Nephron (organoid): ENCODE results near the gene EPHB3.

Experiments used
- H3K27ac Mint-ChIP-seq, 3 experiments: 2 replicates each; pipeline ENCODE4 v1.8.0; 2020; ENCODE audit warnings: mixed read lengths in 3 of 3, mild to moderate bottlenecking in 2 of 3, moderate library complexity in 1 of 3
- H3K27me3 Mint-ChIP-seq: 2 replicates; pipeline ENCODE4 v1.8.0; 2021; ENCODE audit warnings: low read depth, mild to moderate bottlenecking, moderate library complexity, mixed read lengths
- H3K36me3 Mint-ChIP-seq: 2 replicates; pipeline ENCODE4 v1.8.0; 2020; ENCODE audit warnings: low read depth, mixed read lengths
- H3K4me1 Mint-ChIP-seq: 2 replicates; pipeline ENCODE4 v1.8.0; 2020; ENCODE audit warnings: mixed read lengths
- H3K4me3 Mint-ChIP-seq, 3 experiments: 2 replicates each; pipeline ENCODE4 v1.8.0; 2020; ENCODE audit warnings: mild to moderate bottlenecking in 3 of 3, mixed read lengths in 3 of 3, moderate library complexity in 2 of 3
- H3K9me3 Mint-ChIP-seq: 2 replicates; pipeline ENCODE4 v1.8.0; 2020; ENCODE audit warnings: mixed read lengths
- CTCF ChIP-seq, 3 experiments: fragments of 200-600 bp; sonication (generic); IDR thresholded peaks; one replicate each; pipeline ENCODE4 v1.5.0; 2021; ENCODE audit warnings: antibody characterized with exemption in 3 of 3; ENCODE audit not compliant: unreplicated experiment in 3 of 3

The EPHB3 gene

GRCh38 chr3:184583578-184584451, 22.2 kb downstream of the EPHB3 start:
- no peaks in the 10 kb centered on the region for H3K9me3 Mint-ChIP-seq
- H3K36me3 Mint-ChIP-seq = peaks cover 31% of the 10 kb centered on the region
- peaks cover 49% of the 10 kb centered on the region for H3K4me1 Mint-ChIP-seq
- peak; percentile 32 to 42 (median 39) for TF ChIP-seq CTCF (IDR thresholded peaks at IDR 0.05; ENCODE audit: unreplicated experiment in 3 of 3)
- H3K27me3 Mint-ChIP-seq = no peaks in the 10 kb centered on the region
- peak overlapping the region; percentile 82 to 84 (median 84) for H3K27ac Mint-ChIP-seq
- peak overlapping the region; percentile 54 to 78 (median 59) for H3K4me3 Mint-ChIP-seq

- Mint-ChIP-seq H3K27ac (peak overlapping the region; percentile 82 to 84 (median 84)), H3K4me3 (peak overlapping the region; percentile 54 to 78 (median 59)), H3K27me3 (no peaks in the 10 kb centered on the region), H3K36me3 (peaks cover 24% of the 10 kb centered on the region), H3K4me1 (peaks cover 43% of the 10 kb centered on the region), H3K9me3 (no peaks in the 10 kb centered on the region)
- no peak for TF ChIP-seq CTCF (IDR thresholded peaks at IDR 0.05; ENCODE audit: unreplicated experiment in 3 of 3)
Measured at GRCh38 chr3:184584464-184584891, 22.9 kb downstream of the EPHB3 start.

GRCh38 chr3:184585545-184585944, 24.0 kb downstream of the EPHB3 start:
- Mint-ChIP-seq H3K27me3 (no peaks in the 10 kb centered on the region), H3K36me3 (peaks cover 16% of the 10 kb centered on the region), H3K4me1 (peaks cover 39% of the 10 kb centered on the region), H3K4me3 (no peak overlapping the region), H3K9me3 (no peaks in the 10 kb centered on the region), H3K27ac (peak overlapping the region; percentile 20 to 82 (median 22))
- TF ChIP-seq CTCF (IDR thresholded peaks at IDR 0.05; ENCODE audit: unreplicated experiment in 3 of 3) = no peak

- TF ChIP-seq CTCF (IDR thresholded peaks at IDR 0.05; ENCODE audit: unreplicated experiment in 3 of 3) = no peak
- Mint-ChIP-seq H3K36me3 (peaks cover 8% of the 10 kb centered on the region), H3K27ac (peak overlapping the region in 1 of 3 experiments; percentile 16), H3K4me1 (peaks cover 31% of the 10 kb centered on the region), H3K9me3 (no peaks in the 10 kb centered on the region), H3K27me3 (no peaks in the 10 kb centered on the region), H3K4me3 (no peak overlapping the region)
Measured at GRCh38 chr3:184586851-184587250, 25.3 kb downstream of the EPHB3 start.

GRCh38 chr3:184588776-184589175, 27.2 kb downstream of the EPHB3 start:
- Mint-ChIP-seq H3K27ac (no peak overlapping the region), H3K9me3 (no peaks in the 10 kb centered on the region), H3K36me3 (no peaks in the 10 kb centered on the region), H3K27me3 (no peaks in the 10 kb centered on the region), H3K4me3 (no peak overlapping the region), H3K4me1 (peaks cover 36% of the 10 kb centered on the region)
- no peak for TF ChIP-seq CTCF (IDR thresholded peaks at IDR 0.05; ENCODE audit: unreplicated experiment in 3 of 3)

- H3K27ac Mint-ChIP-seq = no peak overlapping the region
Measured at GRCh38 chr3:184590795-184591194, 29.2 kb downstream of the EPHB3 start.

More at GRCh38 chr3:184590795-184591194, 29.2 kb downstream of the EPHB3 start:
- Mint-ChIP-seq H3K9me3 (no peaks in the 10 kb centered on the region), H3K4me1 (peaks cover 40% of the 10 kb centered on the region), H3K4me3 (no peak overlapping the region), H3K36me3 (no peaks in the 10 kb centered on the region), H3K27me3 (no peaks in the 10 kb centered on the region)
- TF ChIP-seq CTCF (IDR thresholded peaks at IDR 0.05; ENCODE audit: unreplicated experiment in 3 of 3) = no peak
